HG02678 (cell line): Measurements from ENCODE around the gene PXK.

Experiments
- ATAC-seq: cut with Tn5 transposase; IDR thresholded peaks from one replicate; pipeline ENCODE4 v1.9.1; 2021; ENCODE audit warnings: mild to moderate bottlenecking, moderate library complexity; ENCODE audit not compliant: unreplicated experiment

Gene PXK

DNA sequence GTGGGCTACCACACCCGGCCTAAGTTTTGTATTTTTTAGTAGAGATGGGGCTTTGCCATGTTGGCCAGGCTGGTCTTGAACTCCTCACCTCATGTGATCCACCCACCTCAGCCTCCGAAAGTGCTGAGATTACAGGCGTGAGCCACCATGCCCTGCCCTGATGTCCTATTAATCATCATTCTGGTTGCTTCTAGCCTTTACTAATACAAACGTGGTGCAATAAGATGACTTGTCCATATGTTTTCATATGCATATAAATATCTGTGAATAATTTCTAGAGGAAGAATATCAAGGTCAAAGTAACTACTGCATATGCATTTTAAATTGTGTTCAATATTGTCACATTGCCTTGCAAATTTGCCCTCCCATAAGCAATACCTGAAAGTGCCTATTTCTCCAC lies 126.5 kb downstream of the PXK start:
- ATAC-seq = no peak

DNA sequence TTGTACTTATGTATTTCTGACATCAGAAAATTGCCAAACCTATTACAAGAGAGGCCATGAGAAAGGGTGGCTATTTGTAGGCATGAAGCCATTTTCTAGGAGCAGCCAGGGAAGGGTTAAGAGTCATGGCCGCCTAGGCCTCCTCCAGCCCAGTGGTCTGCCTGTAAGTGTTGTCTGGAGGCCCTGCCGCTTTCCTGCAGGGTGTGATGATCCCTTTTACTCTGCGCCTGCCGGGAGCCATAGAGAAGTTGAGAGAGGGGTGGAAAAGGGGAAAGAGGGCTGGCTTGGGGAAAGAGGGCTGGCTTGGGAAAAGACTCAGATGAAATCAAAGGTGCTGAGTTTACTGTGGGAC lies 130.1 kb downstream of the PXK start:
- no peak for ATAC-seq

DNA sequence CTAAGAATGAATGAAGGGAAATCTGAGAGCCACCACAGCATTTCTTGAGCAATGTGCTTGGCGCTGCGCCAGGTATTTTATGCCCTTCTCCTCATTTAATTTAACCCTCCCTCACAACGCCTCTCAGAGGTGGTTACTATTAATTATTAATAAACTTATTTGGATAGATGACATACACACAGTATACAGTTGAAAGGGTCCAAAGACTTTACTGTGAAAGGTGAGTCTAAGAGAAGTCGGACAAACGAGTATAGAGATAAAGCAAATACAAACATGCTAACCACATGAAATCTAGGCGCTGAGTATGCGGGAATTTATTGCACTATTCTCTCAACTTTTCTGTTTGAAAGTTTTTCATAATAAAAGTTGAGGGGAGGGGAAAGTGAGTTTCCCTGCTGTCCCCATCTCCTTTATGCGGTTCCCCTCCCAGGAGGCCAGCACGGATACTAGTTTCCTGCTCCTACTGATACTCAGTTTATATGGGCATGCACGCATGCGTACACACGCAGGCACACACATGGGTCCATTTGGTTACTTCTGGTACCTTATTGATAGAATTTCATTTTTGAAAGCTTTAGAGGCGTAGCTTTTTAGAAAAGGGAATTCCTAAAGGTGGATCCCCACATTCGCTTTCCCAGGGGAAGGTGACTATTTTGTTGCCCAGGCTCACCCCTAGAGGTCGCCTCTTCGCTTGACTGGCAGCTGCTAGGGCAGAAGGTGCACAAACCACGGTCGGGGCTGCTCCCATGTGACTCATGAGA lies 130.7 kb downstream of the PXK start:
- ATAC-seq = peak; percentile 95

DNA sequence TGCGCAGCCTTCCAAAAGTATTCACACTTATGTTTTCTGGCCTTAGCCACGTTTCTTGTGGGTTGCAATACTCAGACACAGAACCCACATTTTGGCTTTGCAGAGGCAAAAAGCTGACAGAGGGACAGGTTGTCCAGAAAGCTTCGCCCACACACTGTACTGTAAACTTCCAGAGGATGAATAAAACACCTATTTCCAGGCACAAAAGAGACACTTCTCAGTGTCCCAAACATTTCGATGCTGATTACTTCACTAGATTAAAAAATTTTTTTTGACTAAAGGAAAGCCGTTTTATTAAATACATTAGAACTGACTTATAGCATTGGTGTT lies 131.2 kb downstream of the PXK start:
- ATAC-seq = no peak

DNA sequence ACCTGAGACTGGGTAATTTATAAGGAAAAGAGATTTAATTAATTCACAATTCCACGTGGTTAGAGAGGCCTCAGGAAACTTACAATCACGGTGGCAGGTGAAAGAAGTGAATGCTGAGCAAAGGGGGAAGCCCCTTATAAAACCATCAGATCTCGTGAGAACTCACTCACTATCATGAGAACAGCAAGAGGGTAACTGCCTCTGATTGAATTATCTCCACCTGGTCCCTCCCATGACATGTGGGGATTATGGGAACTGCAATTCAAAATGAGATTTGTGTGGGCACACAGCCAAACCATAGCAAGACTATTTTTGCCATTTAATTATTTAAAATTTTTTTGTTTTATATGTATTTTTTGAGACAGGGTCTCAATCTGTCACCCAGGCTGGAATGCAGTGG lies 132.2 kb downstream of the PXK start:
- no peak for ATAC-seq

DNA sequence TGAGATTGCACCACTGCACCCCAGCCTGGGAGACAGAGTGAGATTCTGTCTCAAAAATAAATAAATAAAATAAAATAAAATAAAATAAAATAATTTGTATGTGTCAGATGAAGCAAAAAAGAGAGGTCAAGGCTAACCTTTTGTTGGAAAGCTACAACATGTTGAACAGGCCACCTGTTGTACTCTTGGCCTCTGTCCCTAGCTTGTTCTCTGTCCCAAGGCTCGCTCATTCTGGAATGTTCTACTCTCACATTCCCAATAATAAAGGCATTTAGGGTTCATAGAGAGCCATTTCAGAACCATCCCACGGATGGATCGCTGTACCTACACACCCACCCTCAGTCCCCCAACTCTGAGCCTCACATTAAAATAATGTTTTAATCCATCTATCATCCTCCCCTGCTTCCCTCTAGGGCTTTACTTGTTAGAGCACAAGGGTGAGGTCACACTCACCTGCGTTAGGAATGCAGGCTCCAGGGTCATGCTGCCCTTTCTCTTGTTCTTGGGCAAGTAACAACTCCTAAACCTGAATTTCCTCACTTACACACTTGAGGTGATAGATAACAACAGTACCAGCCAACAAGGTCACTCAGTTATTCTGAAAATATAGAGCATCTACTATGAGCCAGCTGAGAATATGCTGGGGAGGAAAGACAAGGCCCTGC lies 134.3 kb downstream of the PXK start:
- ATAC-seq = no peak

DNA sequence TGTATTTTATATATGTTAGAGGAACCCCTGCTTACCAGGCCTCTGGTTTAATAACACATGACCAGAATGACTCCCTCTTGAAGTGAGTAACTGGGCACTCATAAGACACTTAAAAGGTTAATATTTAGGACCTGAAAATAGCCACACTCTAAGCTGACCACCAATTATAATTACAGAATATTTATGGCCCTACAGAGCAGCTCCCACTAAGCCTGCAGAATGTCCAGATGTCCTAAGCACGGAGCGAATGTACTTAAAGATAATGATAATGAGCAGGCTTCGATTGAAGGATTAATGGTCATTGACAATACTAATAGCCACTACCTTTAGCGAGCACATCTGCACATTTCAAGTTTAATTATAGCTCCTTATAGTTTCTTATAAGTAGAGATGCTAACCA lies 136.4 kb downstream of the PXK start:
- ATAC-seq = no peak

DNA sequence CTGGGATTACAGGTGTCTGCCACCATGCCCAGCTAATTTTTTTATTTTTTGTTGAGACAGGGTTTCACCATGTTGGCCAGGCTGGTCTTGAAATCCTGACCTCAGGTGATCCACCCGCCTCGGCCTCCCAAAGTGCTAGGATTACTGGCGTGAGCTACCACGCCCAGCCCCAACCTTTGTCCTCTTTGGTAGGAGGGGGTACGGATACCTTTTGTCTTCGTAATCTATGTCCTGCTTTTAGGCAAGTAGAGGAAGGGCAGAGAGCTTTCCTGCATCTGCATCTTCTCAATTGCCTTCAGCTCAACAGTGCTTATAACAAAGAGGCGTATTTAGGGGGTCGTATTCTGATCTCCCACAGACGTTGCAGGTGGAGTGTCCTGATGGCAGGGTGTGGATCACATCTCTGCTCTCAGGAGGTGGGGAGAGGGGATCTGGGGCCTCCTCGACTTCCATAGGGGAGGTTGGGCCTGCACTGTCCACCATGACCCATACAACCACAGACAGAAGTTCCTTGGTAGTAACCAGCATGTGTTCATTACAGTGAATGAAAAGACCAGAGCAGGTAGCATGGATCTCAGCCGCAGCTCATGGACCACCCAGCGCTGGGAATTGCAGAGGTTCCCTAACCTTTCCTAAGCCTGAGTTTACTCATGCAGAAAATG lies 137.8 kb downstream of the PXK start:
- ATAC-seq = no peak

DNA sequence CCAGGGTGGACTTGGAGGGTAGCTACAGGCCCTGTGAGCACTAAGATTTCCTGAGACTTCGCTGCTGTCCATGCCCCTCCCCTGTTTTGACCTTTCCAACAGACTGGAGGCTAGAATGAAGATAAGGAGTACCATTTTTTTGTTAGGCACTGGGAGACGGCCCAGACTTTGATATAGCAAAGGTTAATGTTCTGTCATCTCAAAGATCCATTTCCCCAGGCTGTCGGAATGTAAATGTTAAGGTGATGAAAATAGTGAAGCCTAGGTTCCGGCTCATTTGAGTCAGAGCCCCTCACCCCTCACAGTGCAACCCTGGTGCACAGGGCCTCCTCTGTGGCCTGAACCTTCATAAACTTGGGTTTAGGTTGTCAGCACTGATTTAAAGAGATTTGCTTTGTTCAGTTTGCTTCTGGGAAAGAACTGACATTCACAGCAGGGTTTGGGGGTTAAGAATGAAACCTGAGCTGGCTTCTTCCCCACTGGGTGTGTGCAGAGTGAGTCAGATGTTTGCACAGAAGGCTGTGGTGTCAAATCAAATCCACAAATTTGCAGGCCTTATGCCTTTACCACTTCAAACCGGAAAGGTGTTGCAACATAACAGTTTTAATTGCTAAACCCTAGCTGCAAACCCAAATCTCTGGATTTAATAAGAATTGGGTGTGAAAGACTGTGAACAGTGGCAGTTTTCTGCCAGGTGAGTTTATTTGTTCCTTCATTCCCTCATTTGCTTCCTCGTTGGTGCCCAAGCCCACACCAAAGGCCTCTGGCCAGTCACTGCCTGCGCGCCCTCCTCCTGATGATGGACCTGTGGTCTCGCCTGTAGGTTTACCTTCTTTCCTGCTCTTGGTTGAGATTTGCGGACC lies 138.6 kb downstream of the PXK start:
- ATAC-seq = no peak

DNA sequence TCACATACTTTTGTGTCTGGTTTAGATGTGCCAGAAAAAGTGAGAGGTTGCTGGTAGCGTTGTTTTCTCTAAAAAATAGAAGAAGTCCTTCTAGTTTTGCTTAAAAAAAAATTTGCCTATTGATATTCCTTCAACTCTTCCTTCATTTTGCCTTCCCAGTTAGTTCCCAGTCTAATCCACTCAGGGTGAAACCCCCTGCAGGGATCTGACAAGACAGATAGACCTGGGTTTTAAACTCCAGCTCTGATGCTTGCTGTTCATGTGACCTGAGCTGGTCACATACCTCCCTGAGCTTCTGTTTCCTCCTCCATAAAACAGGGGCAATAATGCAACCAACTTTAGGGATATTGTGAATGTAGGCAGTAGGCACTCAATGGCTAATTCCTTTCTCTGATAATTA lies 140.6 kb downstream of the PXK start:
- no peak for ATAC-seq

DNA sequence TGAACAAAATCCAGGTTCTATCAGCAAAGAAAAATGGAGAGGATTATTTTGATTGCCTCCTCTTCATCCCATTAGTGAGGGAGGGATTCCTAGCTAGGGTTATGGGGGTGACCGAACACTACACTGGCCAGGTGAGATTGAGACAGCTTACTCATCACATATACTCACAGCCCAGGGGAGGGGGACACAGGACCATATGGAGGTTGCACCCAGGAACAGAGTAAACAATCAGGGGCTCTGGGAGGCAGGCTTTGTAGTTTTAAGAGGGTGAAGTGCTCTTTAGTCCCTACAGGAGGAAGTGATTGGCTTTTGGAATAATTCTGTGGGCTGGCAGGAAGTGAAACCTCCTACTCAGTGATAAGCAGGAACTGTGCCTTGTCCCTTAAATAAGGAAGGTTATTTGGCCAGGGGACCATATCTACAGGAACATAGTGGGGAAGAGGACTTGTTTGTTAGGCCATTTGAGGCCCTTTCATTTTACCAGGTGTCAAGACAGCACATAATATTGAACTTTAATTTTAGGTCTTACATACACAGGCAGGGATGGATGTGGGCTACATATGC lies 141.7 kb downstream of the PXK start:
- ATAC-seq = no peak

DNA sequence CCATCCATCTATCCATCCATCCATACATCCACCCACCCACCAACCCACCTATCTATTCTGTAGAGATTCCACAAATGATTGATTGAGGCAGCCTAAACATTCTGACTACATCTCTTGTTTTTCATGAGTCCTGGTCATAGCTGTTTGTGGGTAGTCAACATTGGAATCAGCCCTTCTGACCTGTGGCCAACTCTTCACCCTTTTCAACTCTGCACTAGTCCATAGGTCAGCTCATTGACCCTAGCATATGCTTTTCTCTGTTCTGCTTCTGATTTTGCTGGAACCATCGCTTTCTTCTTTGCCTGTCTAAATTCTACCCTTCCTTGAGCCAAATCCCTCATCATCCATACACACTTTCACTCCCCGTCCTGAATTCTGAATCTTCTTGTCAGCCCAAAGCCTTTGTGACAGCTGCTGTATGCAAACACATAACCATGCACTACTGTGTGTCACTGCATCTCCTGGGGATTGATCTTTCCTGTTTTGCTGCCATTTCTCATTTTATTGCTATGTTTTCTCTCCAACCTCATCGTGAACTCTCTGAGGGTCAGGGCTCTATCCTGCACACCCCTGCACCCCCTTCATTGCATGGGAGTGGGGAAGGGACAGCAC lies 142.4 kb downstream of the PXK start:
- no peak for ATAC-seq
